NCI-H1694 (cell line): ENCODE results near the gene L3MBTL2.

ENCODE experiments used
- DNase-seq: peaks from one replicate; lab custom pipeline; 2025; lab: John Stamatoyannopoulos, UW

The L3MBTL2 gene

DNA sequence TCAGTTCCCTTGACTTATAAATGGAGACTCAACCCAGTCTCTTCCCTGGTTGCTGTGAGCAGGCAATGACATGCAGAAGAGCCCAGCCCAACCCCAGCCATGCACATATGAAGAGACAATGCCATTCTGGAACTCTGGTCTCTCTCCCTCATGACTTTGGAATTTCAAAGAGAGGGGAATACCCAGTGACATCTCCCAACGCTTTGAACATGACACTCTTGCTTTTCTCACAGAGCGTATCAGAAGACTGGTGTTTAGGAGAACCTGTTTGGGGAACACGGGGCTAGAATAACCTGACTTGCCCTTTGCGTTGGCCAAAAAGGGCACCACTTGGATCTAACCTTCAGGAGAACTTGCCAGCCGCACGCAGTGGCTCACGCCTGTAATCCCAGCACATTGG lies 68.0 kb downstream of the L3MBTL2 start:
- no peak for DNase-seq

GRCh38 chr22:41274856-41275255 lies 69.7 kb downstream of the L3MBTL2 start:
- DNase-seq: no peak

- DNase-seq: no peak
Measured at GRCh38 chr22:41280065-41280464, 75.0 kb downstream of the L3MBTL2 start.

GRCh38 chr22:41280854-41281253 lies 75.7 kb downstream of the L3MBTL2 start:
- DNase-seq: no peak
